ENCODE results near the gene XRCC4.
"Not testable (repeated sequence)": the region's sequence is repeated elsewhere in the genome, so short reads cannot be mapped to it uniquely, and the experiment has no call there.

XRCC4 gene

DNA sequence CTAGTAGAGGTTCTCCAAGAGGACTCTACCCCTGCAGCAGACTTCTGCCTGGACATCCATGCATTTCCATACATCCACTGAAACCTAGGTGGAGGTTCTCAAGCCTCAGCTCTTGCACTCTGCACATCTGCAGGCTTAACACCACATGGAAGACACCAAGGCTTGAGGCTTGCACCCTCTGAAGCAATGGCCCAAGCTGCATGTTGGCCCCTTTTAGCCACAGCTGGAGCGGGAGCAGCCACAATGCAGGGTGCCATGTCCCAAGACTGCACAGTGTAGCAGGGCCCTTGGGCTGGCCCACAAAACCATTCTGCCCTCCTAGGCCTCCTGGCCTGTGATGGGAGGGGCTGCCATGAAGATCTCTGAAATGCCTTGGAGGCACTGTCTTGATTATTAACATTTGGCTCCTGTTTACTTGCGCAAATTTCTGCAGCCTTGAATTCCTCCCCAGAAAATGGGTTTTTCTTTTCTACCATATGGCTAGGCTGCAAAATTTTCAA, 271.0 kb downstream of the XRCC4 start:
- DNase-seq (ENCODE audit: low read depth in 2 of 2) = no peak

- DNase-seq (ENCODE audit: low read depth in 2 of 2) = no peak
These were observed 275.9 kb downstream of the XRCC4 start for GRCh38 chr5:83353231-83353630.

DNA sequence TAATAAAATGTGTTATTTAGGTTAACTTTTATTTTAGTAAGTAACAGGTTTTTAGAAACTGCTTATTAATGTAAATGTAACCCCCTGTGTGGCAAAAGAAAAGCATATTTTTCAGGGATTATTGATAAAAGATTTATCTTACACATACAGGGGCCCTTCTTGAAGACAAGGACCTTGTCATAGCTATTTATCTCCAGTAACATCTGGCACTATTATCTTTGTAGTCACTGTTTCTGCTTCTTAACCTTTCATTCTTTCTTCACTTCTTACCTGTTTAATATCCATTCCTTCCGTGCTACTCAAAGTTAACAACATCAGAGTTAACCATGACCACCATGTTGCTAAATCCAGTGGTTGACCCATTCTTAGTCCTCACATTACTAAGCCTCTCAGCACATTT, 276.4 kb downstream of the XRCC4 start:
- no peak for DNase-seq (ENCODE audit: low read depth in 2 of 2)

DNA sequence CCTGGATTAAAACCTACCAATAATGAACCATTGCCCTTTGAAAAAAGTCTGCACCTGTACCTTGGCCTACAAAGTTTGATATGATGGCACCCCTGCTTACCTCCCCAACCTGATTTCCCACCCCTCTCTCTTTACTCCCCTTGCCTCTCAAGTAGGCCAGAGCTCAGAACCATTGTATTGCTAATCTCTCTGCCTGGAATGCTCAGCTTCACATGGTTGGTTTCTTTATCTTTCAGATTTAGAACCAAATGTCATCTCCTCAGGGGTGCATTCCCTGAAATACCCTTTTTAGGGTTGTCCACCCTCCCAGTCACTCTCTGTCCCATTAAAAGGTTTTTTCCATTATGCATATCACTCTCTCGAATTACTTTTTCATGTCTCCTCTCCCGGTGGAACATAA, 277.6 kb downstream of the XRCC4 start:
- DNase-seq (ENCODE audit: low read depth in 2 of 2) = no peak

DNA sequence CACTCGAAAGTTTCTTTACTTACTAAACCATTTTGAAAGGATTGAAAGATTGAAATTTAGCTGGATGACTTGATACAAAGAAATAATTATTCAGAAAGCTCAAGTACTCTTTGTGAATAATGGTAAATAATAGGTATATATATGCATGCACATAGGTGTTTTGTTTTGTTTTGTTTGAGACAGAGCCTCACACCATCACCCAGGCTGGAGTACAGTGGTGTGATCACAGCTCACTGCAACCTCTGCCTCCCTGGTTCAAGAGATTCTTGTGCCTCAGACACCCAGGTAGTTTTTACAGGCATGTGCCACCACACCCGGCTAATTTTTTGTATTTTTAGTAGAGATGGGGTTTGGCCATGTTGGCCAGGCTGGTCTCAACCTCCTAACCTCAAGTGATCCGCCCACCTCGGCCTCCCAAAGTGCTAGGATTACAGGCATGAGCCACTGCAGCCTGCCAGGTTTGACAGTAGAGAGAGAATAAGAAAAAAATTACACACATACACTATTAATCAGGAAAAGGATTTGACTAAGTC, 278.2 kb downstream of the XRCC4 start:
- not testable (repeated sequence) for DNase-seq (ENCODE audit: low read depth in 2 of 2)

DNA sequence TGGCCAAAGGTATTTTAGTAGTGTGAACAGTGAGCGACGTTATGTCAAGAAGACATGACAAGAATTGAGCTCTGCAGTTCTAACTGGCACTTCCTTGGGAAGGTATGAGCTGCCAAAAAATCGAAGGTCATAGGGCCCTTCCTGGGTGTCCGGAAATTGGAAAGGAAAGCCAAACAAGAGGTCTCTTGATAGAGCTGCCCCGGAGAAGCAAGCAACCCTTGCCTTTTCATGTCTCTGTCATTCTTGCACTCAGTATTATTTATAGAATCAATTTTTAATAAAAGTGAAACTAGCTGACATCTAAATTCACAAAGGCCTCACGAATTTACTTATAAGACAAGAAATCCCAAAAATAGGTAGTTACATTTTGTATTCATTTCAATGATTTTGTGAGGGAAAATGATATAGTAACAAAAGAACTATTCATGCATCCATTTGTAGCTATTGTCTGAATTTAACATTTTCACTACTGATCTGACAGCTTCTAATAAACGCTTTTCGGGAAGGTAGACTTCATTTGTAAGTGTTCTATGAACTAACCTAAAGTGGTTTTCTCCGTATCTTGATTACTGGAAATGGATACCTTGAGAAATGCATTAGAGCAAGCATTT, 280.4 kb downstream of the XRCC4 start:
- no peak for DNase-seq (ENCODE audit: low read depth in 2 of 2)

DNA sequence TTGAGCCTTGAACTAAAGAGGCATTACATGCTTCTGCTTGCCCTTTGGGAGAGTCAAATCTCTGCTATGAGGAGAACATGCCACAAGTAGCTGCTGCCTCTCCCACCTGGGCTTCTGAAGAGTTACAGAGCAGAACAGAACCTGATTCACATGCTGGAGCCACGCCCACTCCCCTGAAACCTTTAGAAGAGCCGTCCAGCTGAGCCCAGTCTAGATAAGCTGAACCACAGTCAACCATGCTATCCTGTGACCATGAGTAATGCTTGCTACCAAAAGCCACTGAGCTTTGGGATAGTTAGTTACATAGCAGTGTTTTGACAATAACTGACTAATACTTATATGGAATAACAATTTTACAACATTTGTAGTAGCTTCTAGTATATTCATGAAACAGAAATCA, 283.2 kb downstream of the XRCC4 start:
- no peak for DNase-seq (ENCODE audit: low read depth in 2 of 2)

GRCh38 chr5:83362526-83362925, 285.2 kb downstream of the XRCC4 start:
- DNase-seq (ENCODE audit: low read depth in 2 of 2) = no peak

DNA sequence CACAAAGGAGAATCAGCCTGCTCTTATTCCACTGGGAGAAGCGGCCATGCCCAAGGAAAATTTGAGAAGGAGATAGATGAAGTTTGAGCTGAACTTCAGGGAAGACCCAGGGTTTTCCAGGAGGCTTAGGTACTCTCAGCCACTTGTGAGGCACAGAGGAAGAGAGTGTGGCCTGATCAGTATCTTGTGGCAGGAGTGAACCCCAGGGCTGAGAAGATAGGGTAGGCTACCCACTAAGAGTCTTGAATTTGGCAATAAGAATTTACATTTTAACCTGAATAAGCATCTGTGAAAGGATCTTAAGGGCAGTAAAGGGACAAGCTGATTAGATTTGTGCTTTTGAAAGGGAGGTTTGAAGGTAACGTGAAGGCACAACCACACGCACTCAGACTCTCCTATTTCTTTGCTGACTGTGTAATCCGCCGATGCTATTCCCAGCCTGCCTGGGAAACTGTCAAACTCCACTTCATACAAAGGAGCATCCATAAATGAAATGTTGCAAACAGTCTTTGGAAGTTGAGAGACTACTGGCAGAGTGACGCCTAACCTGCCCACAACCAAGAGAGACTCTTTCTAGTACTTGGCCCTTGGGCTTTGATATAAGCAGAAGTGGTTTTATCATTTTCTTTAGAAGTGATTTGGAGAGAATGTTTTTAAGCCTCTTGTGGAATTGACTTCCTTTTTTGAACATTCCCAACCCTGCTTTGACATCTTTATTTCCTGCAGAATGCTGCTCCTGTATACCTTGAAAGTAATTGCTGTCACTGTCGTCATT, 286.0 kb downstream of the XRCC4 start:
- no peak for DNase-seq (ENCODE audit: low read depth in 2 of 2)

DNA sequence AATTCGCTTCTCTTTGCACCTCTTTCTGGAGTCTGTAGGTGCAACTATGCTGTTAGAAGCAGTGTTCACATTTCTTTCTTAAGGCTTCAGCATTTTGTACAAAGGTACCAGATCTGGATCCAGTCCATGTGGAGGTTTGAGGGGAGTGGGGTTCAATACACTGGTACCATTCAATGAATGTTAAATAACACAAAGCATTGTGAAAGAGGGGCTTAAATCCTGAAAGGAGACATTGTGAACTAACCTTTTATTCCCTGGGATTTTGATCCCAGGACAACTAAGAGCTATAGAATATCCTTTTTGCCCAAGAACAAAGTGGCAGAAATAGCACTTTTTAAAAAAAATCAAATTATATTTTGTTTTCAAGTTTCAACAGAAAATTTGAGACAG, 286.5 kb downstream of the XRCC4 start:
- no peak for DNase-seq (ENCODE audit: low read depth in 2 of 2)

DNA sequence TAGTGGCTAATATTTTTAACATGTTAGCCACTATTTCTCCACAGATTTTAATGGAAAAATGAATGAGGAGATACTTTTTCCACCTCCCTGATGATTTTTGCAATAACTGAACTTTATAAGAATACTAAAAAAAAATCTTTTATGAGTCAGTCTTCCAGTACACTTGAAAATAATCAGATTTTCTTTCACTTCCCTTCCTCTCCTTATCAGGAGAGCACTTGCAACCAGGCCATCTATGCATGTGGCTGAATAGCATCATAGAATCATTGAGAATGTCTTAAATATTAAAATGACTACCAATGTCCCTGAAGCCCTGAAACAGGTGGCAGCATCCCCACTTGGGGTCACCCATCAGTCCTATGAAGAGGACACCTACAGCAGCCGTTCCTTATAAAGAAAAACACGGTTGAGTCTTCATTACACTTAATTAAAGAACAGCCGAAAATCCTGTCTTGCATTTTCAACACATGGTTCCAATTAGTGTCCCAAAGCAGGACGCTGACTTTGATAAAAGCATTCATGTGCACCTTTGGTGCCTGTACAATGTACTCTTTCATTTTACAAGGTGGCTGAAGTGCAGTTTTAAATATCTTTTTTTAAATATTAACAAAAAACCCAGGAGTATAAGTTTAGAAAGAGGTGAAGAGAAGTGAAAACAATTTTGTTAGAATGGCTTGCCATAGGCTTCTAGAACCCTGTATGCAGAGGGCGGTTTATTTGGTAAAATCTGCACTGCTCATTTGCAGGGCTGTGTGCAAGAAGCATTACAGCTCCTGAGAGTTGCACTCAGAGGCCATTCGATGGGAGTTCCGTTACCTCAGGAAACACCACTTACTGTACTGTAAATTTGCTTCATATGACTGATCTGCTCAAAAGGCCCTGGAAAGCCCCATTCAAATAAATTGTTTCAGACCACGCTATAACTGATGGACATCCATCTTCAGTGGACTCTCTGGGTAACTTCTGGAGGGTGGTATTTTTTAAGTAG, 287.3 kb downstream of the XRCC4 start:
- no peak for DNase-seq (ENCODE audit: low read depth in 2 of 2)

DNA sequence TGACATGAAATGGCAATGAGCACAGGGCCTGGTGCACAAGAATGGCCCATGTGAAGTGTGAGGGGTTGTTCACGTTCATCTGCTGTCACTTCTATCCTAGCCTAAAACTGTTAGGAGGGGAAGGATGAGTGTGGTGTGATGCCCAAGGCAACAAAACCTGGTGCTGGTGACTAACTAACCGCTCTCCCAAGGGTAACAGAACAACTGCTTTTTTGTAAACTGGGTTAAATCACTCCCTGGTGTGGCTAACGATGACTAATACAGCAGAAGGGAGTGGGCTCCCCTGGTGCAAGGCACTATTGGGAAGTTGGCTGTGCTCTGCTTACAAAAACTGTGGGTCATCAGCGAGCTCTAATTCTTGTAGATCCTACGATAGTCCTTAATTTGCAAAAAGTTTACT, 291.0 kb downstream of the XRCC4 start:
- no peak for DNase-seq (ENCODE audit: low read depth in 2 of 2)

GRCh38 chr5:83368835-83369234, 291.5 kb downstream of the XRCC4 start:
- no peak for DNase-seq (ENCODE audit: low read depth in 2 of 2)

DNA sequence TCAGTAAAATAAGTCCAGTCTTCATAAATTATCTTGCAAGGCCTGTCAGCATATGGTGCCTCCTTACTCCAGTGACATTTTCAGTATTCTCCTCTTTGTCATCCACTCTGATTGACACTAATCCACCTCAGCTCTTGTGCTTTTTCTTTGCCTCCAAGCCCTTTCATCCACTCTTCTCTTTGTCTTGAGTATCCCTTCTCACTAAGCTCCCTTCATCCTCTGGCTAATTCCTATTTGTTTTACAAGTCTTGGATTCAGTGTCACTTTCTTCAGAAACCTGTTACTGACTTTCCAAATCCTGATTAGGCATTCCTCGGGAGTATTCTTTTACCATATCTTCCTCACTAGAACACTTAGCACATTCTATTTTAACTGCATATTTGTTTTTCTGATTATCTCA, 293.6 kb downstream of the XRCC4 start:
- no peak for DNase-seq (ENCODE audit: low read depth in 2 of 2)

GRCh38 chr5:83371726-83372125, 294.4 kb downstream of the XRCC4 start:
- DNase-seq (ENCODE audit: low read depth in 2 of 2) = no peak

GRCh38 chr5:83374547-83374946, 297.2 kb downstream of the XRCC4 start:
- no peak for DNase-seq (ENCODE audit: low read depth in 2 of 2)

- no peak for DNase-seq (ENCODE audit: low read depth in 2 of 2)
These were observed 297.9 kb downstream of the XRCC4 start for GRCh38 chr5:83375049-83375745.

DNA sequence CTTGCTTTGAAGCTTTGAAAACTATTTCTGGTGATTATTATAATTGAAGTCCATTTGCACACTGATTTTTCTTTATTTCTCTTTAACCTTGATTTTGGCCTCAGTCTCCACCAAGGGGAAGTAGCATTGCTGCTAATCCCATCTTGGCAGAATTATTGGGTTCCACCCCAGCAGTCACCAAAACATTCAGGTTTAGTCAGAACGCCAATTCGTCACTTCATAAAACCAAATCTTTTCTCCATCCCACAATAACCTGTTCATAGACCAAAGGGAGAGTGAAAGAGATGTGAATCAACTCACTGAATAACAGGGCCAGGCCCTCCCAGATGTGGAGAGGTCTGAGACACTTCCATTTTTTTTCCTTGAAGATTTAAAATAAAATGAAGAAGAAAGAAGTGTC, 299.1 kb downstream of the XRCC4 start:
- DNase-seq (ENCODE audit: low read depth in 2 of 2) = no peak

DNA sequence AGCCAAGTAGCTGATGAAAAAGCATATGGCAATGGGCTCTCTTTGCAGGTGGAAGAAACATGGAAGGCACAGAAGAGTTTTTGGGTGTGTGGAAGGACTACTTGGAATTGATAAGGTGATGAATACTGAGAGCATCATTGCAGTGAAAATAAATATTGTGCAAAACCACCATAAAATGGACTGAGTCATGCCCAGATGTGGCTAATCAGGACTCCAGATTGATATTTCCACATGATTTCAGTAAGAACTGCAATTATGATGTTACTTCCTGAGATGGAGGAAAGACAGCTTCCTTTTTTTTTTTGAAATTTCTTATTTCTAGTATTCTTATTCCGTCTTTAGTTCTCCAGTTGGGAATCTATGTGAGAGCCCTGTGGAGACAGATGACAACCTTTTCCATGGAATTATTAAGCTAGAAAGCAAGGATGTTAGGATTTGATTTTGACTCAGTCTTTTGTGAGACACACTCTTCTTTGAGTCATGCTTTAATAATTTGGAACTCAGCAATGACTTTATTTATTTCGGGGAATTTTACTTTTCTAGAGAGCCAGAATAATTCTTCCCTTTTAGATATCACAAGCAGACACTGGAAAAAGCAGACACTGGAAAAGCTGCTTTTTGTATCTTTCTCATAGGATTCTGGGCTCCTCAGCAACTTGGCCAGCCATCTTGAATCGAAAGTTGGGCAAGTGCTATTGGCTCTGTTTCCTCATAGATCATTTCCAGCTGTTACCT, 300.0 kb downstream of the XRCC4 start:
- no peak for DNase-seq (ENCODE audit: low read depth in 2 of 2)

- DNase-seq (ENCODE audit: low read depth in 2 of 2) = no peak
These were observed 301.4 kb downstream of the XRCC4 start for GRCh38 chr5:83378624-83379289.
